ENCODE data around the gene DNTTIP2. TPM values are rescaled to one million over a fixed set of nuclear protein-coding genes. Genes with fewer than 3 reads are reported as not detected.

The DNTTIP2 gene
- total RNA-seq, 2 donors from 2014 or later = 56.2 to 74.7 TPM

GRCh38 chr1:93853940-93854339 lies 25.1 kb downstream of the DNTTIP2 start:
- H3K27ac ChIP-seq (ENCODE audit: low read depth, low read length) = no peak overlapping the region
- no peak for DNase-seq
- 100% methylated on average over 2 of the region's 3 CpGs; no CpG with 5 or more reads in 1 of the 2 experiments for WGBS, 2 experiments (ENCODE audit: insufficient coverage in 1 of 2, insufficient read length in 1 of 2)
- H3K4me3 ChIP-seq (ENCODE audit: low read length) = no peak overlapping the region
- no peaks in the 10 kb centered on the region for H3K4me1 ChIP-seq (ENCODE audit: control insufficient read depth, insufficient read depth, low read length)
- H3K9me3 ChIP-seq (ENCODE audit: control insufficient read depth, low read length) = peaks cover 30% of the 10 kb centered on the region
- H3K9ac ChIP-seq (ENCODE audit: extremely low read depth, low read length, poor library complexity, severe bottlenecking) = no peak overlapping the region
- Mint-ChIP-seq H3K27me3 (ENCODE audit: insufficient read depth) (no peaks in the 10 kb centered on the region), H3K4me1 (no peaks in the 10 kb centered on the region), H3K4me3 (no peak overlapping the region), H3K9me3 (peaks cover 57% of the 10 kb centered on the region), H3K27ac (no peak overlapping the region), H3K36me3 (ENCODE audit: low read depth) (peaks cover 14% of the 10 kb centered on the region)
- TF ChIP-seq CTCF (conservative IDR thresholded peaks at IDR 0.05) = no peak
- H3K36me3 ChIP-seq (ENCODE audit: control insufficient read depth, insufficient read depth, low read length) = no peaks in the 10 kb centered on the region
- H3K27me3 ChIP-seq (ENCODE audit: control insufficient read depth, insufficient read depth, low read length, poor library complexity, severe bottlenecking) = no peaks in the 10 kb centered on the region

- H3K27me3 Mint-ChIP-seq (ENCODE audit: insufficient read depth) = no peaks in the 10 kb centered on the region
- peaks cover 47% of the 10 kb centered on the region for H3K9me3 Mint-ChIP-seq
- H3K4me1 Mint-ChIP-seq = no peaks in the 10 kb centered on the region
- H3K9ac ChIP-seq (ENCODE audit: extremely low read depth, low read length, poor library complexity, severe bottlenecking) = no peak overlapping the region
- H3K9me3 ChIP-seq (ENCODE audit: control insufficient read depth, low read length) = peaks cover 37% of the 10 kb centered on the region
- no peak overlapping the region for H3K4me3 Mint-ChIP-seq
- TF ChIP-seq CTCF (conservative IDR thresholded peaks at IDR 0.05) = no peak
- H3K36me3 Mint-ChIP-seq (ENCODE audit: low read depth) = peaks cover 14% of the 10 kb centered on the region
- no peak overlapping the region for H3K4me3 ChIP-seq (ENCODE audit: low read length)
- H3K27me3 ChIP-seq (ENCODE audit: control insufficient read depth, insufficient read depth, low read length, poor library complexity, severe bottlenecking) = no peaks in the 10 kb centered on the region
- no peaks in the 10 kb centered on the region for H3K4me1 ChIP-seq (ENCODE audit: control insufficient read depth, insufficient read depth, low read length)
- H3K27ac Mint-ChIP-seq = no peak overlapping the region
- no peak for DNase-seq
- H3K27ac ChIP-seq (ENCODE audit: low read depth, low read length) = no peak overlapping the region
- WGBS, 2 experiments (ENCODE audit: insufficient coverage in 1 of 2, insufficient read length in 1 of 2) = no CpG with 5 or more reads among the region's 1 CpG
- H3K36me3 ChIP-seq (ENCODE audit: control insufficient read depth, insufficient read depth, low read length) = no peaks in the 10 kb centered on the region
Measured at GRCh38 chr1:93851878-93852277, 27.1 kb downstream of the DNTTIP2 start.

- Histone ChIP-seq H3K9me3 (ENCODE audit: control insufficient read depth, low read length) (peaks cover 37% of the 10 kb centered on the region), H3K36me3 (ENCODE audit: control insufficient read depth, insufficient read depth, low read length) (no peaks in the 10 kb centered on the region), H3K27me3 (ENCODE audit: control insufficient read depth, insufficient read depth, low read length, poor library complexity, severe bottlenecking) (no peaks in the 10 kb centered on the region), H3K4me3 (ENCODE audit: low read length) (no peak overlapping the region), H3K9ac (ENCODE audit: extremely low read depth, low read length, poor library complexity, severe bottlenecking) (no peak overlapping the region), H3K27ac (ENCODE audit: low read depth, low read length) (no peak overlapping the region), H3K4me1 (ENCODE audit: control insufficient read depth, insufficient read depth, low read length) (no peaks in the 10 kb centered on the region)
- peaks cover 14% of the 10 kb centered on the region for H3K36me3 Mint-ChIP-seq (ENCODE audit: low read depth)
- no peak overlapping the region for H3K27ac Mint-ChIP-seq
- no peak for TF ChIP-seq CTCF (conservative IDR thresholded peaks at IDR 0.05)
- DNase-seq = no peak
- H3K4me3 Mint-ChIP-seq = no peak overlapping the region
- peaks cover 42% of the 10 kb centered on the region for H3K9me3 Mint-ChIP-seq
- no peaks in the 10 kb centered on the region for H3K4me1 Mint-ChIP-seq
- no peaks in the 10 kb centered on the region for H3K27me3 Mint-ChIP-seq (ENCODE audit: insufficient read depth)
Measured at GRCh38 chr1:93851327-93851712, 27.7 kb downstream of the DNTTIP2 start.
